ENCODE measurements around the gene C16orf96. TPM values are rescaled to one million over a fixed set of nuclear protein-coding genes. Genes with fewer than 3 reads are reported as not detected.

C16orf96 gene
- total RNA-seq, 1 donor from 2014 or later, result not detected

DNA sequence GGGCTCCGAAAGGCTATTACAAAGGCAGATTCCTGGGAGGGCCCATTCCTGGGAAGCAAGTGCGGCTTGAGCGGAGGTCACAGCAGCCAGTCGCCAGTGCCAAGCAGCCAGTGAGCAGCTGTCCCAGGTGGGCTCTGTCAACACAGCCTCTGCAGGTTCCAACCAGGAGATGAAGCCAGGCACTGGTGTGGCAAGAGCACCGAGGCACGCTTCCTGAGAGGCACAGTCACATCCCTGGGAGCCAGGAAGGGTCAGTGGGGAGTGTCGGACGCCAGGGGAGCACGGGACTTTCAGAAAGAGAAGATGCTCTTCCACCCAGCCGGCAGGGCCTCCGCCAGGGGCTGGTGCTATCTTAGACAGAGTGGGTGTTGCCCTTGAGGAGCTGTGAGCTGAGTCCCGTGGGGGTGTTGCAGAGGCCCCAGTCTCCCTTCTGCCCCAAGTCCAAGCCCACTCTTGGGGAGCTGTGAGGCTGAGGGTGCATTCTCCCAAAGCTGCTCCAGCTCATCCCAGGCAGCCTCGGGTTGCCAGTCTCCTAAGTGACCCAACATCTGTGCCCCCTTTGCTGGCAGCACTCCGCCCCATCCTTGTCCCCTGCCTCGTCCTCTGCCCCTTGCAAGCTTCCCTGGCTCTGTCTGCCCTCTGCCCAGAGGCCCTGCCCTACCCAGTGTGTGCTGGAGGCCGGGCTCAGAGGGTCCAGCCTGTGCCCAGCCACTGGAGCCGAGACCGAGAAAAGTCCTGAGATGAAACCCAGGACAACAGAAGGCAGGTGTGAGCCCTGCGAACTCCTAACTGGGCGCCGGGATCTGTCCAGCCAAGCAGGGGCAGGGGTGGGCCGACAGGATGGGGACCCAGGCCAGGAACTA lies 51.9 kb downstream of the C16orf96 start:
- DNase-seq (ENCODE audit: low read depth), result no peak
- TF ChIP-seq, protein P1, sequence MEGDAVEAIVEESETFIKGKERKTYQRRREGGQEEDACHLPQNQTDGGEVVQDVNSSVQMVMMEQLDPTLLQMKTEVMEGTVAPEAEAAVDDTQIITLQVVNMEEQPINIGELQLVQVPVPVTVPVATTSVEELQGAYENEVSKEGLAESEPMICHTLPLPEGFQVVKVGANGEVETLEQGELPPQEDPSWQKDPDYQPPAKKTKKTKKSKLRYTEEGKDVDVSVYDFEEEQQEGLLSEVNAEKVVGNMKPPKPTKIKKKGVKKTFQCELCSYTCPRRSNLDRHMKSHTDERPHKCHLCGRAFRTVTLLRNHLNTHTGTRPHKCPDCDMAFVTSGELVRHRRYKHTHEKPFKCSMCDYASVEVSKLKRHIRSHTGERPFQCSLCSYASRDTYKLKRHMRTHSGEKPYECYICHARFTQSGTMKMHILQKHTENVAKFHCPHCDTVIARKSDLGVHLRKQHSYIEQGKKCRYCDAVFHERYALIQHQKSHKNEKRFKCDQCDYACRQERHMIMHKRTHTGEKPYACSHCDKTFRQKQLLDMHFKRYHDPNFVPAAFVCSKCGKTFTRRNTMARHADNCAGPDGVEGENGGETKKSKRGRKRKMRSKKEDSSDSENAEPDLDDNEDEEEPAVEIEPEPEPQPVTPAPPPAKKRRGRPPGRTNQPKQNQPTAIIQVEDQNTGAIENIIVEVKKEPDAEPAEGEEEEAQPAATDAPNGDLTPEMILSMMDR (IDR thresholded peaks at IDR 0.05; ENCODE audit: insufficient read depth, low read length, severe bottlenecking), result no peak
- Histone ChIP-seq H3K4me3 (ENCODE audit: low read depth, low read length) (no peak overlapping the region), H3K27me3 (ENCODE audit: control insufficient read depth, insufficient read depth, low read length) (no peaks in the 10 kb centered on the region), H3K36me3 (ENCODE audit: control insufficient read depth, insufficient read depth, low read length) (peaks cover 9% of the 10 kb centered on the region)
- no peak for FAIRE-seq

DNA sequence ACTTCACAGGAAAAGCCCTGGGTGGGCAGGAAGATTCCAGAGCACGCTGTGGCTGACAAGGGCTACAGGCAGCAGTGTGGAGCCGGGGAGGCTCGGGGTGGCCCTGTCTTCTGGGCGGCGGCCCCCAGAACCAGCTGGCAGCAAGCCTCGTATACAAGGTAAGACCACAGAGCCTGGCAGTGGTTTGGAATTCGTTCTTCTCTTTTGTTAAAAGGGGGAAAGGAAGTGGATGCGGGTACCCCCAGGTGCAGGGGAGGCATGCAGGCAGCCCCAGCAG lies 52.5 kb downstream of the C16orf96 start:
- Histone ChIP-seq H3K27me3 (ENCODE audit: control insufficient read depth, insufficient read depth, low read length) (no peaks in the 10 kb centered on the region), H3K4me3 (ENCODE audit: low read depth, low read length) (no peak overlapping the region), H3K36me3 (ENCODE audit: control insufficient read depth, insufficient read depth, low read length) (peaks cover 9% of the 10 kb centered on the region)
- TF ChIP-seq, protein P1 (IDR thresholded peaks at IDR 0.05; ENCODE audit: insufficient read depth, low read length, severe bottlenecking), result no peak
- DNase-seq (ENCODE audit: low read depth) (no peak), FAIRE-seq (no peak)

DNA sequence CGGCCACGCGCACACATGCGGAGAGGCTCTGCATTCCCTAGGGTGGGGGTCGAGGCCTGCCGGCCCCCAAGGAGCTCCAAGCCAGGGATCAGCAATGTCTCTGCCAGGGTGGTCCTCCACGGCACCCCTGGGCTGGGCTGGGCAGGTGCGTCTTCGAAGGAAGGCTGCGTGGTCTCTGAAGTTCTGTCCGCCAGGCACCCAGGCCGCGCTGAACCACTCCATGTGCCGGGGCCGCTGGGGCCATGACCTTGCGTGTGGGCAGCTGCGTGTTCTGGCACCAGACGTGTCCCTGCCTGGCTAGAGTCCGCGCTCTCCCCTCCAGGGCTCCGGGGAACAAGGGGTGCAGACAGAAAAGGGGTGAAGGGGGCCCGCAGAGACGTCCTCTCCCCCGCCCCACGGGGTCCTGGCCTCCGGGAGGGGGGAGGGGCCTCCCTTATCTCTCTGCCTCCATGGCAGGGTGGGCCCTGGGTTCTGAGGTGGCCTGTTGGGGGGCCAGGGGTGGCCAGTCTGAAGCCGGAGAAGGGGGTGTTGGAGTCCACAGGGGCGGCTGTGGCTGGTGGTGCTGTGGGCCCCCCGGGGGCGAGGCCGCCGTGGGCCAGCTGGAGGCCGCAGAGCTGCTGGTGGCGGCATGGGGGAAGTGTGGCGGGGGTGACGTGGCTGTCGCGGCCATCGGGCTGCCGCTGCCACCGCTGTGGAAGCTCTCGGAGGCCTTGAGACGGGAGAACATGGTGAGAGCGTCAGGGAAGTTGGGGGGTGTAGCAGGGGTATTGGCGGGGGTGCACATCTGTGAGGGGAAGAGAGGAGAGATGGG lies 53.3 kb downstream of the C16orf96 start:
- FAIRE-seq (no peak), DNase-seq (ENCODE audit: low read depth) (no peak)
- H3K36me3 ChIP-seq (ENCODE audit: control insufficient read depth, insufficient read depth, low read length), result peaks cover 9% of the 10 kb centered on the region
- no peak overlapping the region for H3K4me3 ChIP-seq (ENCODE audit: low read depth, low read length)
- no peaks in the 10 kb centered on the region for H3K27me3 ChIP-seq (ENCODE audit: control insufficient read depth, insufficient read depth, low read length)
- TF ChIP-seq, protein P1 (IDR thresholded peaks at IDR 0.05; ENCODE audit: insufficient read depth, low read length, severe bottlenecking), result no peak

DNA sequence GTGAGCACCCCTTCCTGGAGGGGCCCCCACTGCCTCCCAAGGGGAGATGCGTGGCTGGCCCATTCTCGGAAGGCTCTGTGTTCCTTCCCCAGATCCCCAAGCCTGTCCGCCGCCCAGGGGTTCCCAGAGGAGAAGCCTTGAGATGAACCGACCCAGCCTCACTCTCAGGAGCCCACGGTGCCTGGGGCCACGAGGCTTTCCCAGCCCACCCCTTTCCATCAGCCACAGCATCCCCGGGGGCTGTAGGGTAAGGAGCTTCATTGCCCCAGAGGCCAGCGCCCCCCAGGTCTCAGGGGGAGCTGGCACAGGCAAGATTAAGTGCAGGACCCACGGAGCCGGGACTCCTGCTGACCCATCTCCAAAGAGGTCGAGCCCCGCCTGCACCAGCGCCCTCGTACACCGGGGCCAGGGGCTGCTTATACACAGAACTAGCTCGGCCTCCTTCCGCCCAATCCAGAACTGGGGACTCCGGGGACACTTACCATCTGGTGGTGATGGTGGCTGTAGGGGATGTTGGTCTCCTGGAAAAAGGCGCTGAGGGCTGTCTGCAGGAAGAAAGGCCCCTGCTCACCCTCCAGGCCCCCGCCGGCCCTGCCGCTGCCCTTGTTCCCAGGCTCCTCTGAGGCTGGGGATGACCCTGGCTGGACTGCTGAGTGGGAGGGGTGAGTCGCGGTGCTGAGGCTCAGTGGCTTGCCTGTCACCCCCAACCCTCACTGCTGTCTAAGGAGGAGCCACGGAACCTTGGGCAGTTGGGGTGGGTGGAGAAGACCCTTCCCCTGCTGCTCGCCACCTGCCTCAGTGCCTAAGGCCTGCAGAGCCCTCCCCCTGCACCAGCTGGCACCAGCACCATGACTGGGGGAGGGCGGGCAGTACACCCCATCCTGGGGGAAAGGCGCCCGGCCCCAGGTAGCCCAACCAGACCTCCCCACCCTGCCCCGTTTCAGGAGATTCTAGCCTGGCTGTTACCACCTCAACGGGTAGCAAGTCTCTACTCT lies 54.2 kb downstream of the C16orf96 start:
- Histone ChIP-seq H3K27me3 (ENCODE audit: control insufficient read depth, insufficient read depth, low read length) (no peaks in the 10 kb centered on the region), H3K4me3 (ENCODE audit: low read depth, low read length) (no peak overlapping the region), H3K36me3 (ENCODE audit: control insufficient read depth, insufficient read depth, low read length) (peaks cover 9% of the 10 kb centered on the region)
- TF ChIP-seq, protein P1 (IDR thresholded peaks at IDR 0.05; ENCODE audit: insufficient read depth, low read length, severe bottlenecking), result no peak
- no peak for FAIRE-seq
- no peak for DNase-seq (ENCODE audit: low read depth)

DNA sequence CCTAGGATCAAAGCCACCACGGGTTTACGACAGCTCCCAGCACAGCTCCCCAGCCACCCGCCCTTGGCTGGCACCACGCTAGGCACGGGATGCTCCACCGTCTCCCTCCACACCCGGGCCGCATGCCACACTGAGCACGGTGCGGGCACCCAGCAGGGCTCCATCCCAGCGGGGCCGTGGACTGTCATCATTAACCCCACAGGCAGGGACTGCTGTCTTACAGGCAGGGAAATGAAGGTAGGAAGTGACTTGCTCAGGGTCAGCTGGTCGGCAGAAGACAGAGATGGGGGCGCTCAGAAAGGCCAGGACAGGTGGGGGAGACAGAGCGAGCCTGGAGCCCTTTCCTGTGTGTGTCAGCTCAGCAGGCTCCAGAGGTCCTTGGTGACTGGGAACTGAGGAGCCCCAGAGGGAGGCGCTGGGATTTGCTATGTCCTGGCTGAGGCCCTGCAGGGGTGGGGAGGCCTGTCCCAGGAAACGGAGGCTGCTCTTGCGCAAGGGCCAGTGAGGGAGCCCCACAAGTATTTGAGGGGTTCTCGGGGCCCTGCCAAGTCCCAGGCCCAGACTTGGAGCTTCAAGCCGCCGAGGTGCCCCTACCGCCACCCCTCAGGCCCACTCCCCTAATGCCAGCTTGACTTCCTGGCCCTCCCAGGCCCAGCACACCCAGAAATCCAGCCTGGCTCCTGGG lies 55.3 kb downstream of the C16orf96 start:
- TF ChIP-seq, protein P1 (IDR thresholded peaks at IDR 0.05; ENCODE audit: insufficient read depth, low read length, severe bottlenecking), result no peak
- H3K4me3 ChIP-seq (ENCODE audit: low read depth, low read length), result no peak overlapping the region
- FAIRE-seq, result no peak
- no peaks in the 10 kb centered on the region for H3K27me3 ChIP-seq (ENCODE audit: control insufficient read depth, insufficient read depth, low read length)
- DNase-seq (ENCODE audit: low read depth), result no peak
- peaks cover 9% of the 10 kb centered on the region for H3K36me3 ChIP-seq (ENCODE audit: control insufficient read depth, insufficient read depth, low read length)

Measured in bronchial epithelial cell (primary cell).